Tibial artery (tissue), 4 donors: ENCODE measurements around the gene MRFAP1L1.

ENCODE experiments used
- DNase-seq, 2 donors: peaks; one replicate each; pipeline ENCODE4 v3.0.0-alpha.2; 2019
- H3K27ac ChIP-seq, 2 donors: fragments of 200-600 bp; sonication (generic) in 1 of 2; 1 replicate in 1 of 2; 2 replicates in 1 of 2; pipeline ENCODE4 v1.5.1; 2018 to 2019; ENCODE audit warnings: mild to moderate bottlenecking in 1 of 2
- H3K27me3 ChIP-seq, 2 donors: fragments of 200-600 bp; sonication (generic) in 1 of 2; one replicate each; pipeline versions ENCODE4 v1.5.1 to v1.6.0; 2016 to 2019
- H3K36me3 ChIP-seq, 3 donors: fragments of 200-600 bp; sonication (generic) in 2 of 3; one replicate each; pipeline ENCODE4 v1.5.1; 2016 to 2019; ENCODE audit warnings: mild to moderate bottlenecking in 2 of 3
- H3K4me1 ChIP-seq, 4 donors: fragments of 200-600 bp; sonication (generic) in 2 of 4; 1 replicate in 3 of 4; 2 replicates in 1 of 4; pipeline ENCODE4 v1.5.1; 2016 to 2019
- H3K4me3 ChIP-seq, 2 donors: fragments of 200-600 bp; sonication (generic) in 1 of 2; 1 replicate in 1 of 2; 2 replicates in 1 of 2; pipeline ENCODE4 v1.5.1; 2018 to 2019; ENCODE audit warnings: mild to moderate bottlenecking in 2 of 2
- H3K9me3 ChIP-seq, 3 donors: fragments of 200-600 bp; sonication (generic) in 1 of 3; one replicate each; pipeline ENCODE4 v1.5.1; 2016 to 2019
- intact Hi-C: fragments of 100-400 bp; cut with DNase I; formaldehyde crosslinking; loops from one replicate; pipeline ENCODE4 v1.15.0; 2023; ENCODE audit warnings: low total_unique reads
- TF ChIP-seq, protein P1 (sequence below), 2 experiments: fragments of 200-600 bp in 1 of 2; fragments of 450-650 bp in 1 of 2; IDR thresholded peaks; one replicate each; pipeline ENCODE4 v1.5.1; 2017 to 2019; ENCODE audit warnings: antibody characterized with exemption in 2 of 2, mild to moderate bottlenecking in 1 of 2, moderate library complexity in 1 of 2

Gene MRFAP1L1

DNA sequence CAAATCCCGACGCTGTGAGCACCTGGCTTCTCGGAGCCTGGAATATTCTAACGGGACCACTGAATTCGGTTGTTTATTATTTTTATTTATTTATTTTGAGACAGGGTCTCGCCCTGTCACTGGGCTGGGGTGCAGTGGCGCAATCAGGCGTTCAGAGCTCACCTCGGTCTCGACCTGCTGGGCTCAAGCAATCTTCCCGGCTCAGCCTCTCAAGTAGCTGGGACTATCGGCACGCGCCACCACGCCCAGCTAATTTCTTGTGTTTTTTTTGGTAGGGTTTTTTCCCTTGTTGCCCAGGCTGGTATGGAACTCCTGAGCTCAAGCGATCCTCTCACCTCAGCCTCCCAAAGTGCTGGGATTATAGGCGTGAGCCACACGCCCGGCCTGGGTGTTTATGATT lies 37.5 kb downstream of the MRFAP1L1 start:
- intact Hi-C loops, result loop anchor here (10.0 kb wide), 1 partner anchor 97 kb away; the partner anchor contains the start of gene MAN2B2
- no peaks in the 10 kb centered on the region for H3K27me3 ChIP-seq

DNA sequence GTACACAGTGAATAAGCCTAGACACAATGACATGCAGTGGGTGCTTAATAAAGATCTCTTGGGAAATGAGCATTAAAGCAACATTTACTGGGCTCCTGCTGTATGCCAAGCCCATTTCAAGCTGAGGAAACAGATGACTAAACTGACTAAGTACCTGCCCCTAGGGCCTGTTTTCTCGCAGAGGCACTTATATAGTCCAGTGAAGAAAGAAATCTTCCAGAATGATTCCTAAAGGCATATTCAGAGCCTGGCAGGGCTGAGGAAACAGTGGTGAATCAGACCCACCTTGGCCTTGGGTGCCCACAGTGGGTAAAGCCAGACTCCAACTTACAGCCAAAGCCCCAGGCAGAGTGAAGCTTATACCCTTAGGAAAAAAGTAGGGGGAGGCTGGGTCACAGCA lies 38.0 kb downstream of the MRFAP1L1 start:
- H3K4me1 ChIP-seq, result peaks cover 0 to 25% (median 22%) of the 10 kb centered on the region in 4 donors
- H3K9me3 ChIP-seq, result no peaks in the 10 kb centered on the region
- no peaks in the 10 kb centered on the region for H3K27me3 ChIP-seq
- H3K4me3 ChIP-seq, result no peak overlapping the region
- TF ChIP-seq, protein P1, sequence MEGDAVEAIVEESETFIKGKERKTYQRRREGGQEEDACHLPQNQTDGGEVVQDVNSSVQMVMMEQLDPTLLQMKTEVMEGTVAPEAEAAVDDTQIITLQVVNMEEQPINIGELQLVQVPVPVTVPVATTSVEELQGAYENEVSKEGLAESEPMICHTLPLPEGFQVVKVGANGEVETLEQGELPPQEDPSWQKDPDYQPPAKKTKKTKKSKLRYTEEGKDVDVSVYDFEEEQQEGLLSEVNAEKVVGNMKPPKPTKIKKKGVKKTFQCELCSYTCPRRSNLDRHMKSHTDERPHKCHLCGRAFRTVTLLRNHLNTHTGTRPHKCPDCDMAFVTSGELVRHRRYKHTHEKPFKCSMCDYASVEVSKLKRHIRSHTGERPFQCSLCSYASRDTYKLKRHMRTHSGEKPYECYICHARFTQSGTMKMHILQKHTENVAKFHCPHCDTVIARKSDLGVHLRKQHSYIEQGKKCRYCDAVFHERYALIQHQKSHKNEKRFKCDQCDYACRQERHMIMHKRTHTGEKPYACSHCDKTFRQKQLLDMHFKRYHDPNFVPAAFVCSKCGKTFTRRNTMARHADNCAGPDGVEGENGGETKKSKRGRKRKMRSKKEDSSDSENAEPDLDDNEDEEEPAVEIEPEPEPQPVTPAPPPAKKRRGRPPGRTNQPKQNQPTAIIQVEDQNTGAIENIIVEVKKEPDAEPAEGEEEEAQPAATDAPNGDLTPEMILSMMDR (IDR thresholded peaks at IDR 0.05), result no peak
- intact Hi-C loops, result loop anchor here (10.0 kb wide), 1 partner anchor 97 kb away; the partner anchor contains the start of gene MAN2B2
- H3K27ac ChIP-seq, result no peak overlapping the region
- DNase-seq, result no peak
- H3K36me3 ChIP-seq, result no peaks in the 10 kb centered on the region

More for the DNA sequence above, 37.5 kb downstream of the MRFAP1L1 start:
- peaks cover 0 to 30% (median 27%) of the 10 kb centered on the region in 4 donors for H3K4me1 ChIP-seq
- H3K4me3 ChIP-seq, result no peak overlapping the region
- no peak for DNase-seq
- H3K9me3 ChIP-seq, result no peaks in the 10 kb centered on the region
- TF ChIP-seq, protein P1 (IDR thresholded peaks at IDR 0.05), result no peak
- peaks cover 0 to 4% (median 0%) of the 10 kb centered on the region in 3 donors for H3K36me3 ChIP-seq
- H3K27ac ChIP-seq, result no peak overlapping the region

DNA sequence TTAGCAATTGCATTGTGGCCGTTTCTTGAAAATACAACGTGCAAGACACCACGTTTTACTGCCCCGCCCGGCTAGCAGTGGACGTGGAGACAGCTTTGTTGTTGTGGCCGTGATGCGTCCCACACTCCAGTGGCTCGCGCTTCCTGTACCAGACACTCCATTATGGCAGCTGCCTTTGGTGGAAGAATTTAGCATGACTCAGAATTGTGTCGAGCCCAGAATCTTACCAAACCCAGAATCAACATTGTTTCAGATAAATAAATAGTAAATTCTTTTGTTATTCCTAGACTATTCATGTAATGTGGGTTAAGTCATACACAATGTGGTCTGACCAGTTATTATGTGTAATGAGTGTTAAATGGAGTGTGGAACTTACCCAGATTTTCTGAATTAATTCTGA lies 41.3 kb downstream of the MRFAP1L1 start:
- Histone ChIP-seq H3K36me3 (no peaks in the 10 kb centered on the region), H3K27ac (no peak overlapping the region), H3K27me3 (no peaks in the 10 kb centered on the region), H3K4me3 (no peak overlapping the region), H3K4me1 (peaks cover 0 to 17% (median 14%) of the 10 kb centered on the region in 4 donors), H3K9me3 (no peaks in the 10 kb centered on the region)
- DNase-seq, result no peak
- TF ChIP-seq, protein P1 (IDR thresholded peaks at IDR 0.05), result no peak
- intact Hi-C loops, result no loop called here

DNA sequence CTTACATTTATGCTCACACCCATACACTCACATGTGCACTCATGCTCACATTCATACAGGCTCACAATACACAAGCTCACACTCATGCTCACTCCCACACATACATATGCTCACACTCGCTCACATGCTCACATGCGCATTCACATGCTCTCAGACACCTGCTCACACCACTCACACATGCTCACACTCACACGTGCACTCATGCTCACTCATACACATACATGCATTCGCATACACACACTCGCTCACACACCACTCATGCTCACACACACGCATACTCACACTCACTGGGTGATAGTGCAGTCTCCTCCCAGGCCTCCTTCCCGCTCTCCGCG lies 44.4 kb downstream of the MRFAP1L1 start:
- Histone ChIP-seq H3K27ac (no peak overlapping the region), H3K27me3 (no peaks in the 10 kb centered on the region), H3K4me3 (no peak overlapping the region), H3K9me3 (no peaks in the 10 kb centered on the region), H3K36me3 (no peaks in the 10 kb centered on the region), H3K4me1 (peaks cover 0 to 14% (median 10%) of the 10 kb centered on the region in 4 donors)
- TF ChIP-seq, protein P1 (IDR thresholded peaks at IDR 0.05), result no peak
- intact Hi-C loops, result no loop called here
- DNase-seq, result peak in 1 of 2 donors; percentile 13

DNA sequence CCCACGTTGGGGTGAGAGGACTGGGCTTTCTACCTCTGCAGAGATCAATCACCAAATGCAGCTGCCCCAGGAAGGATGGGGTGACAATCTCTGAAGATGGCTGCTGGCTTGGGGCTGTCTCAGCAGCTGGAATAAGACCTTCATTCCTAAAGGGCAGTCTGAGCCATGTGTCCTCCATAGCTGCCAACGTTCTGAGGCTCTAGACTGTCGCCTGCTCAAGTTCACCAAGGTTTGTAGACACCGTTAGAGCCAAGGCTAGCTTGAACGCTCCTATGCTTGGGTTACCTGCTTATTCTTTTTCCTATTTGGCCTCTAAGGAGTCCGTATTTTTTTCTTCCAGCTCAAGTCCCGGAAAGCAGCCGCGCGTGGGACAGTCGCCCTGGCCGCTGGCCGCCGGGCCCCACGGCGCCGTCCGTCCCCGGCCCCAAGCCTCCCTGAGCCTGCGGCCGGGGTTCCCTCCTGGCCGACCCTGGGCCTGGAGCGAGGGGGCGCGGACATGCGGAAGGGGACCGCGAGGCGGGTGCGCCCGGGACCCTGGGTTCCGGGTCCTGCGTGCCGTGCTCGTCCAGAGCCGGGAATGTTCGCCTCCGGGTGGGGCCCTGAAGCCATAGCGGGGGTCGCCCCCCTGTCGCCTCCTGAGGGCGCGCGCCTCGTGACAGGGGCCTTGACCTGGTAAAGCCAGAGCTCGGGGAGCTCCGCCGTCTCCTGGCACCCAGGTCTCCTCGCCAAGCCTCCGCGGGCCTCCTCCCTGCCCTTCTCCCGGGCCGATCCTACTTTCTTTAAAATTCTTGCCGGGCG lies 45.9 kb downstream of the MRFAP1L1 start:
- no peaks in the 10 kb centered on the region for H3K36me3 ChIP-seq
- H3K4me3 ChIP-seq, result peak overlapping the region; percentile 46 to 55
- TF ChIP-seq, protein P1 (IDR thresholded peaks at IDR 0.05), result no peak
- intact Hi-C loops, result no loop called here
- H3K27ac ChIP-seq, result peak overlapping the region; percentile 53 to 58
- no peaks in the 10 kb centered on the region for H3K27me3 ChIP-seq
- H3K9me3 ChIP-seq, result no peaks in the 10 kb centered on the region
- peak in 1 of 2 donors; percentile 59 for DNase-seq
- H3K4me1 ChIP-seq, result peaks cover 0 to 24% (median 12%) of the 10 kb centered on the region in 4 donors
